Mesenteric fat pad (tissue), 1 donor: Measurements from ENCODE around the gene GRAMD1B. TPM values are rescaled to one million over a fixed set of nuclear protein-coding genes. Genes with fewer than 3 reads are reported as not detected.
"Not testable (repeated sequence)": the region's sequence is repeated elsewhere in the genome, so short reads cannot be mapped to it uniquely, and the experiment has no call there.

Experiments
- DNase-seq: peaks from one replicate; pipeline ENCODE4 v3.0.0-alpha.2; 2020; ENCODE audit warnings: low spot score
- total RNA-seq: library from RNA; stranded (reverse); fragmentation: NEBNext Ultra II Directional; extraction: Animal tissue kit (Norgen Biotek cat#: 25700); gene quantifications from one replicate; pipeline ENCODE4 v1.2.1, GENCODE V29; 2021
- donor health status: DM: yes; HTN: yes; CAD: no.

The GRAMD1B gene
- total RNA-seq, 1 donor from 2014 or later, result 7.7 TPM

DNA sequence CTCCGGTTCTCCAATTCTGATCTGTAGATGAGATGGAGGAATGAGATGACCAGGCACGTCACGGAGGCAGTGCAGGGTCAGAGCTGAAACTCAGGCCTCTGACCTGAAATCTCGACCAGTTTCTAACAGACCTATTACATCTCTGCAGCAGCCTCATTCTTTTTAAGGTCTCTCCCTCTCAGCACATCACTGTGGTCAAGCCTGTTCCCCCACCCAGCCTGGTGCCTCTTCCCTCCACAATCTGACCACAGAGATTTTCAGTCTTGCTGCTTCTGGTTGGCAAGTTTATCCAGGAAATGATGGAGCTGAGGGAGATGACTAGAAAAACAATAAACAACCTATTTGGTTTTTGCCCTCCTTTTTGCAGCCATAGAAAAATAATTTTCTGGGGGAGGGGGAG lies 9.5 kb downstream of the GRAMD1B start:
- DNase-seq, result no peak

DNA sequence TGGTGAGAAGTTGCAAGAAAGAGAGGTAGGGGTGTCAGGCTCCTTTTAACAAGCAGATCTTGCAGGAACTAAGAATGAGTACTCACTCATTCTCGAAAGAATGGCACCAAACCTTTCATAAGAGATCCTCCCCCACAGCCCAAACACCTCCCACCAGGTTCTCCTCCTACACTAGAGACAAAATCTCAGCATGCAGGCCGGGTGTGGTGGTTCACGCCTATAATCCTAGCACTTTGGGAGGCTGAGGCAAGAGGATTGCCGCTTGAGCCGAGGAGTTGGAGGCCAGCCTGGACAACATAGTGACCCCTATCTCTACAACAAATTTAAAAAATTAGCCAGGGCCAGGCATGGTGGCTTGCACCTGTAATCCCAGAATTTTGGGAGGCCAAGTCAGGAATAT lies 11.1 kb downstream of the GRAMD1B start:
- no peak for DNase-seq

DNA sequence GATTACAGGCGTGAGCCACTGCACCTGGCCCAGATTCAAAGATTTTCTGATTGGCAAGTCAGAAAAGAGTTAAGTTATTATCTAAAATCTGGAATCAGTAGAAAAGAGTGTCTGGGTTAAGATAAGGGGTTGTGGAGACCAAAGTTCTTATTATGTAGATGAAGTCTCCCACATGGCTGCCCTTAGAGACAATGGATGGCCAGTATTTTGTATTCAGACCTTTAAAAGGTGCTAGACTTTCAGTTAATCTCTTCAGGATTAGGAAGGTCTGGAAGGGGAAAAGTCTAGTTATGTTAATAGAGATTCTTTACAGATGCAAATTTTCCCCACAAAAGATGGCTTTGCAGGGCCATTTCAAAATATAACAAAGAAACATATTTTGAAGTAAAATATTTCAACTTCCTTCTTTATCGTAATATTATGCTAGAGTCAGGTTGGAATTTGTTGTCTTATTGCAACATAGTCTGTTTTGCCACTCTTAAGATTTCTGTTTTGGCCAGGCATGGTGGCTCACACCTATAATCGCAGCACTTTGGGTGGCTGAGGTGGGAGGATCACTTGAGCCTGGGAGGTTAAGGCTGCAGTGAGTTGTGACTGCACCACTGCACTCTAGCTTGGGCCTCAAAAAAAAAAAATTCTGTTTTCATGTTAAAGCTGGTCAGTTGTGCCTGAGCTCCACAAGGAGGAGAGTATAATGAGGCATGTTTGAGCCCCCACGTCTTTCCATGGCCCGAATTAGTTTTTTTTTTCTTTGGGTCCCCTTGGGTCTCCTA lies 14.0 kb downstream of the GRAMD1B start:
- no peak for DNase-seq

DNA sequence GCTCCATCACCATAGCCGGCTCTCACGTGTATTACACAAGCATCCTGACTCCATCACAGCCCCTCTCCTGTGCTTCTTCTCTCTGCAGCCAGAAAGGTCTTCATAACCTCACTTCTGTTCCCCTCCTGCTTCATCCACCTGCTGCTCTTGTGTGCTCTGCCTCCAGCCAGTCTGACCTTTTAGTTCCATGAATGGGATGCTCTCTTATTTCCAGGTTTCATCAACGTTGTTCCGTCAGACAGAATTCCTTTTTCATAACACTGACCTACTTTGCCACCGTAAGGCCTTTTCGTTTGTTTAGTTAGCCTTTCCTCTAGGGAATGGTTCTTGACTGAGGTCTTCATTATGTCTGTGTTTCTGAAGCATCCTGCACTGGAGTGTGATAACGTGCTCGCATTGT lies 18.8 kb downstream of the GRAMD1B start:
- DNase-seq, result no peak

DNA sequence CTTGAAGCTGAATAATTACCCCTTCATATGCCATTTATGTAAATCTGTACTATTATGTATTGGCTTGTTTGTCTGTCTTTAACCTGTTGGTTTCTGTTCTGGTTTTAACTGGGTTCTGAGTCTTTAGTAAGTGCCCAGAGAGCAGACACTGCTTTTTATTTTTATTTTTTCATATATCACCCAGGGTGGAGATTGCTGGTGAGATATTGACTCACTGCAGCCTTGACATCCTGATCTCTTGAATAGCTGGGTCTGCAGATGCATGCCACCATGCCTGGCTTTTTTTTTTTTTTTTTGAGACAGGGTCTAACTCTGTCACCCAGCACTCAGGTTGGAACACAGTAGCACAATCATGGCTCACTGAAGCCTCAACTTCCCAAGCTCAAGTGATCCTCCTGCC lies 19.4 kb downstream of the GRAMD1B start:
- no peak for DNase-seq

DNA sequence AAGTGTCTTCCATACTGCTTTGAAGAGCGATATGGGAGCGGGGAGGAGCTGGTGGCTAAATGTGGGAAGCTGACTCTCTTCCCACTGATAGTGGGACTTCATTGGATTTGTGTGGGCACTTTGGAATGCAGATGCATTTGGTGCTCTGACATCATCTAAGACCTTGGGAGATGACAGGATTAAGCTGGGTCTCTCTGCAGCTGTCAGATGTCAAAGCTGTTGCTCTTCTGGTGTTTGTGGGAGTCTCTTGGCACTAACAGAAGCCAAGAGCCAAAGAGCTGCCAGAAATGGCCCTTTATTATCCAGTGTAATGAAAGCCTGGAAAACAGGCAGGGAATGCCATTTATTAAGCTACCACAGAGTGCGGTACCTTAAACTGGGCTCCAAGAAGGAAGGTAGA lies 20.6 kb downstream of the GRAMD1B start:
- DNase-seq, result no peak

DNA sequence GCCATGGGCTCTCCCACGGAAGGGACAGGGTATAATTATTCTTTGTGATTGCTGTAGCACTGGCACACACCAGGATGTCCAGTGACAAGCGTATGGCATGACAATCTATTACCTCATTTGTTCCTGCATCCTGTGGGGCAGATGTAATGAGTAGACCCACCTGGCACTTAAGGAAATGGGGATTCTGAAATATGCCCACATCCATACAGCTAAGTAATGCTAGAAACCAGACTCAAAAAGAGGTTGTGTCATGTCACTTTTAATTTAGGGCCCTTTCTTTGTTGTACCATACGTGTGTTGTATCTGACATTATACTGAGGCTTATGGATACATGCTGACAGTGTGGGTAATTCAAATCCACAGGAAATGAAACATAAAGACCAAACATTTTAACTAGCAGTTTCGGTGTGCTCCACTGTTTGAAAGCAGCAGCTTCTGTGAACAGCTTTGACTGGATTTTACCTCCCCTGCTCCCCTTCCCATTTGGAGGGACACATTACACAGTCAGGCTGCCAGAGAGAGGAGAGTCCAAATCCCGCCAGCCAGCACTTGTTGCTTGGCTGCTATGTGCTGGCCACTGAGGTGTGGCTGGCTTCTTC lies 21.2 kb downstream of the GRAMD1B start:
- DNase-seq, result no peak

DNA sequence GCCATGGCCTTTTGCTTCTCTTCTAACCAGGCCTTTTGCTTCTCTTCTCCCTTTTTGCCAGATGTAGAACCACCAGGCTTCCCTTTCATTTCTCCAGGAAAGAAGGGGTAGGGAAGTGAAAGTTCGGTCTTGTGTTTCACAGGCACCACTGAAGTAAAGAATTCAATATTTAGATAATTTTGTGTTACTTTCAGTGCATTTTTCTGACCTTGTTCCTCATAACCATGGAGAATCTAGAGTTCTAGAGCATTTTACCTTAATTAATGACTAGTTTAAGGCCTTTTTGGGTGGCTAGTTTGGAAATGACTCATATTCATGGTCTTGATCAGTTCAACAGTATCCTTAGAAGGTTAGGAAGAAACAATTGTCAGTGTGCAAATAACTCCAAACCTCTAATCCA lies 22.7 kb downstream of the GRAMD1B start:
- DNase-seq, result no peak

DNA sequence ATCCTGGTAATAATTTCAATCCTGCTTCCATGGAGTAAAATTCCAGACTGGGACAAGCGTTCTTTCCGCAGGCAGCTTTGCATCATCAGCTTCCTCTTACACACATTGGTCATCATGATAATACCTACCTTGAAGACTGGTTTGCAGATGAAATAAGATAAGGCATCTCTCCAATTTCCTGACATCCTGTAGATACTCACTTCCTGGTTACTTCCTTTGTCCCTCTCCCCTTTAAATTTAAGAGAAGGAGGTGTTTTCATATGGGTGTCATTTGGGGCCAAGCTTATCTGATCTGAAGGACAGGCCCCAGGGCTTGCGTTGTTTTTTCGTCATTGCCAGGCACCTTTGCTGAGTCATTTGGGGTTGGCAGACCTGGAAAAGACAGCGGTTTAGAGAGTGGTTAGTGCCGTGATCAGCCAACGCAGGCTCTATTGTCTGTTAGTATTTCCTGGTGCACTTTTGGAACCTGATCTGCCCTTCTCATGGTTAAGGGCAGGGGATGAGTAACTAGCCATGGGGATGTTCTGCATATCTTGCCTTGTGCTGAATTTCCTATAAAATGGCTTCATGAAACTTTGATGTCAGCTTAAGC lies 24.1 kb downstream of the GRAMD1B start:
- DNase-seq, result no peak

DNA sequence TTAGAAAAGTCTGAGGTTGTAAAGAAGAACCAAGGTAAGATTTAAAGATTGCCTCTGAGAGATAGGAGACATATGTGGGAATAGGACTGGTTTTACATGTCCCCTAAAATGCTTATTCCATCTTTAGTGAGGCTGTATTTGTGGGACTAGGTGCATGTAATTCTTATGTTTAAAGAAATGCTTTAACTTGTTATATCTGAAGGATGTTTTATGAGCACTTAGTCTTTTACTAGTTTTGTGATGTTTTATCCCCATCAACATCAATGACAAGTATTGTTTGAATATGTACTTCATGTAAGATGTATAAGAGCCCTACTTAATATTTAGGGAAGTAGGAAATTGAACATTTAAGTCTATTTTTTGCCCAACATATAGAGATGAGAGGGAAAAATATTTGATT lies 24.7 kb downstream of the GRAMD1B start:
- no peak for DNase-seq

DNA sequence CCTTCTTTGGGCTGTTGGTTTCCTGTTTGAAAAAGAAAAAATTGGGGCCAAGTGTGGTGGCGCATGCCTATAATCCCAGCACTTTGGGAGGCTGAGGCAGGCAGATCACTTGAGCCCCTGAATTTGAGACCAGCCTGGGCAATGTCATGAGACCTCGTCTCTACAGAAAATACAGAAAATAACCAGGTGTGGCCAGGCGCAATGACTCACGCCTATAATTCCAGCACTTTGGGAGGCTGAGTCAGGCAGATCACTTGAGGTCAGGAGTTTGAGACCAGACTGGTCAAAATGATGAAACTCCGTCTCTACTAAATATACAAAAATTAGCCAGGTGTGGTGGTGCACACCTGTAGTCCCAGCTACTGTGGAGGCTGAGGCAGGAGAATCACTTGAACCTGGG lies 26.4 kb downstream of the GRAMD1B start:
- not testable (repeated sequence) for DNase-seq

DNA sequence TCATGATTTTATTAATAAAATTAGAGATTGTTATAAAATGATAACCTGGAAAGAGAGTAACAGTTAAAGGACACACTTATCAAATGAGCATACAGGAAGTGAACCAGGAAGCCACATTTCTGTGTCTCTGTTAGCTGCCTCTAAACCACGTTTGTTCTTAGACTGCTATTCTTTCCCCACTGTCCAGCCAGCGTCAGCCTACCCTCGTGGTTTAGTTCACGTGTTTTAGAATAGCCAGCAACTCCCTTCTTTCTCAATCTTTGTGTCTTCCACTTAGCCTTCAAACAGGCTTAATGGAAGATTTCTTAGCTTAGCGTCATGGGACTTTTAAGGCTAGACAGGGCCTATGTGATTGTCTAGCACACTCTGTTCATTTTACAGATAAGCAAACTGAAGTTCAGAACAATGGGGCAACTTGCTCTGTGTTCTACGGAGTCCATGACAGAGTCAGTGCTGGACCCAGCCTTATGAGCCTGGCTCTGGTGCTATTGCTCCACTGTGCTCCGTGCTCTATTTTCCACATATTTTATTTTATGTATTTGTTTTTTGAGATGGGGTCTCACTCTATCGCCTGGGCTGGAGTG lies 27.2 kb downstream of the GRAMD1B start:
- DNase-seq, result no peak

DNA sequence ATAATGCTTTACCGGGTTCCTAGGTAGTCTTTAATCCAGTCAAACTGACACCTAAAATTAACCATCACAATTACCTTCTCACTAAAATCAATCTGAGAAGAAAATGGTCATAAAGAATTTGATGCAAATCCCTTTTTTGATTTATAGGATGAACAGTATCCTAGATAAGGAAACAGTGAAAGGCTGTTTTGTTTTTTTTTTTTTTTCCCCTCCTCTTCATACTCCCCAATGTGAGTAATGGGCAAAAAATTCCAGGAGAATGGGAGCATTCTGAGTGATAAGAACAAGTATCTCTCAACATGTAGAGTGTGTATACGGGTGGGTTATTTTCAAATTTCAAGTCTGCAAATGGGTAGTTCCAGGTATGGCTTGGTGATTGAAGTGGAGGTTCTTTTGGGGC lies 28.4 kb downstream of the GRAMD1B start:
- DNase-seq, result no peak

DNA sequence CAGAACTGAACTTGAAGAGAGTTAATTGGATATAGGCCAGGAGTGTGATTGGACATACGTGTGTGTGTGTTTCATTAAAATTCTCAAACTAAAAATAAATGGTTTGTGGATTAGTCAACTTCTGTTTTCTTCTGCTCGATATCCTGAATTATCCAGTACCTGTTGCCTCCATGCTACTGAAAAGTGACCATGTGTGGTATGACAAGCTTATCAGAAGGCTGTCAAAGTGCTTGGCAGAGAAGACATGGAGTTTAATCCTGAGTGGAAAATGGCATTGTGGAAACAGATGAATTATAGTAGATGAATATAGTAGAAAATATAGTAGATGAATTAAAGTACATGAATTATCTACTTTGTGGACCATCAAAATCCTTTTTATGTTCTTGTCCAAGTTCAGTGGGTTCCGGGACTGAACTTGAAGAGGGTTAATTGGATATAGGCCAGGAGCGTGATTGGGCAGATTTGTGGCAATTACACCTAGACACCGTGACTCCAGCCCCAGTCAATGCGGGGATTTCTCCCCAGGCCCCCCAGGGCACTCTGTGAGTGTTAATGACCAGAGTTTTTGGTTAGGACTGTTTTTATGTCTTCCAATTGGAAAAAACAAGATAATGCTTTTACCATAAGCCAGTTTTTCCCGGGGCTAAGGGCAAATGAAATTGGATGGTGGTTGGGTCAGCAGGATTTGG lies 30.1 kb downstream of the GRAMD1B start:
- no peak for DNase-seq

DNA sequence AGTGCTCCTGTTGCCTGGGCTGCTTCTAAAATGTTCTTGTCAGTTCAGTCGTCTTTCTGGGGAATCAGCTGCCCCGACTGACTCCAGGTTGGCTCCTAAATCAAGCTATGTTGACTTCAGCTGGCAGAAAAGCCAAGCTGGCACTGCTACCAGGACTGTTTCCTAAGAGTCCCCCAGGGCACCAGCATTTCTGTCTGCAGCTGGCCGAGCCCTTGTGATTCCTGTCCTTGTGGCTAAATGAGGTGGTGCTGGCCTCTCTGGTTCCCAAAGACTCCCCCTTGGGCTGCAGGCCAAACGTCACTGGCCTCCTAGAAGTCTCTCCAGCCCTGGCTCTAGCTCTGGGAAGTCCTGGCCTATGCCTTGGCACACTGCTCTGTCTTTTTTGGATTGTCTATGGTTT lies 31.1 kb downstream of the GRAMD1B start:
- no peak for DNase-seq

DNA sequence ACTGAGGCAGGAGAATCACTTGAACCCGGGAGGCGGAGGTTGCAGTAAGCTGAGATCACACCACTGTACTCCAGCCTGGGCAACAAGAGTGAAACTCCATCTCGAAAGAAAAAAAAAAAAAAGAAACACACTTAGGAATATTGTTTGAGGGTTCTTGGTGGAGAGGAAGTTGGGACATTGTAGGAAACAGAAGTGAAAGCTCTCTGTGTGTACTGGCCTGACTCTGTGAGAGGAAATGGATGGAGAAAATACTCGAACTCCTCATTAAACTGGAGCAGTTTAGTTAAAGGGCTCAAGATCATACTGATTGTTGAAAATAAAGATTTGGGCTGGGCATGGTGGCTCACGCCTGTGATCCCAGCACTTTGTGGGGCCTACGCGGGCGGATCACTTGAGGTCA lies 35.6 kb downstream of the GRAMD1B start:
- not testable (repeated sequence) for DNase-seq

DNA sequence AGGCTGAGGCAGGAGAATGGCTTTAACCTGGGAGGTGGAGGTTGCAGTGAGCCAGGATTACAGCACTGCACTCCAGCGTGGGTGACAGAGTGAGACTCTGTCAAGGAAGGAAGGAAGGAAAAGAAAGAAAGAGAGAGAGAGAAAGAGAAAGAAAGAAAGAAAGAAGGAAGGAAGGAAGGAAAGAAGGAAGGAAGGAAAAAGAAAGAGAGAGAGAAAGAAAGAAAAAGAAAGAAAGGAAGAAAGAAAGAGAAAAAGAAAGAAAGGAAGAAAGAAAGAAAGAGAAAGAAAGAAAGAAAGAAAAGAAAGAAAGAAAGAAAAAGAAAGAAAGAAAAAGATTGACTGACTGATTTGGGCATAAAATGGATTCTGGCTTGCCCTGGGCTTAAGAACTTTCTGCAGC lies 36.1 kb downstream of the GRAMD1B start:
- not testable (repeated sequence) for DNase-seq

DNA sequence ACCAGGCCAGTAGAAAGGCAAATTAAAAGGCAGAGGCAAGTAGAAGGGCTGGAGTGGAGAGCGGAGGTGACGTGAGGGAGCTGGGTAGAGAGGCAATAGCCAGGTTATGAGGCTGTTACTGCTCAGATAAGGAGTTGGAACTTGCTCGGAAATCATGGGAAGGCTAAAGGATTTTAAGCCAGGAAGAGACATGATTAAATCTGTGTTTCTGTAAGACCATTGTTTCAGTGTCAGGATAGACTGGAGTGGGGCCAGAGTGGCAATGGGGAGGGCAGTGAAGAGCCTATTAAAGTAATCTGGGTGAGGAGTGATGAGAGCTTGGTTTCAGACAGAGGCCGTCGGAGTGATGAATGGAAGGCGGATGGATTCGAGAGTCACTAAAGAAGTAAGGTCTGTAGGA lies 39.0 kb downstream of the GRAMD1B start:
- DNase-seq, result no peak

DNA sequence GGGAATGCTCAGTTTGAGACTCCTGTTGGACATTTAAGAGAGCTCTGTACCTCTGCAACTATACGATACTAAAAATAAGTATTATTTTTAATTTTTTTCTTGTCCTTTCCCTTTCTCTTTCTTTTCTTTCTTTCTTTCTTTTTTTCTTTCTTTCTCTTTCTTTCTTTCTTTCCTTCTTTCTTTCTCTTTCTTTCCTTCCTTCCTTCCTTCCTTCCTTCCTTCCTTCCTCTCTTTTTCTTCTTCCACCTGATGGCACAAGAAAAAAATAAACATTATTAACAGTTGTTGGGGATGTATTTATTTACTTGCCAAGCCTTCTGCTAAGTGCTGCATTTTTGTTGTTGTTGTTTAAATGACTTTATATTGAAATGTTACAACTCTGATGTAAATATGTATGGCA lies 39.5 kb downstream of the GRAMD1B start:
- DNase-seq, result no peak

DNA sequence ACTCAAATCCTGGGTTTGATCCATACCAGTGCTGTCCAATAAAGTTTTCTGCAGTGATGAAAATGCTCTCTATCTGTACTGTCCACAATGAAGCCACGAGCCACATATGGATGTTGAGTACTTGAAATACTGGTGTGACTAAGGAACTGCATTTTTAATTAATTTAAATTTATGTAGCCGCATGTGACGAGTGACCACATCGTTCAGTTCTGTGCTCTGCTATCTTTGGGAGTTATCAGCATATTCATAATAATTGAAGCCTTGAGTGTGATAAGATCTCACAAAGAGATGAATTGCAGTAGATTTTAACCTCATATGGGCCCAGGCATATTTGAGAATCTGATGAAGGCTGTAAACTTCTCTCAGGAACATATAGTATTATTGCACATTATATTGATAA lies 40.8 kb downstream of the GRAMD1B start:
- no peak for DNase-seq

DNA sequence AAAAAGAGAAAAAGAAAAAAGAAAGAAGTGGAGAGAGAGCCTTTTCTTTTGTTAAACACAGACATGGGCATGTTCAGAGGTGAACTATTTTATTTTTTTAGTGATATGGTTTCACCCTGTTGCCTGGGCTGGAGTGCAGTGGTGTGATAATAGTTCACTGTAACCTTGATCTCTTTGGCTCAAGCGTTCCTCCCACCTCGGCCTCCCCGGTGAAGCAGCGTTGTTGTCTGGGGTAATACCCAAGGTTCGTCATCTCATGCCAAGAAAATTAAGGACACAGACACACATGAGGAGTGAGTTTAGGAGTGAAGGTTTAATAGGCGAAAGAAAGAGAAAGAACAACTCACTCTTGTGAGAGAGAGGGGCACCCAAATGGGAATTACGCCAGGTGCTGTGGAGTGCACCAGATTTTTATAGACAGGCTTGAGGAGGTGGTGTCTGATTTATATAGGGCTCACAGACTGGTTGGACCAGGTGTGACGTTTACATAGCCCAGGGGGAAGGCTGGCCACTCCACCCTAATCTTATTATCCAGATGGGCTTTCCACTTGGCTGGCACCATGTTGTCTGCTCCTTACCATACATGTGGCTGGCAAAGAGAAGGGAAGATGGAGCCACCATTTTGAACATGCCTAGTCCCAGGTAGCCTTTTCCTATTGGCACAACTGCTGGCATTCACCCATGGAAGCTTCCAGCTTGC lies 42.3 kb downstream of the GRAMD1B start:
- no peak for DNase-seq
